GM18873 (cell line): ENCODE results near the gene NMNAT2.
"Not testable (repeated sequence)": the region's sequence is repeated elsewhere in the genome, so short reads cannot be mapped to it uniquely, and the experiment has no call there.

ENCODE experiments used
- ATAC-seq: cut with Tn5 transposase; IDR thresholded peaks from one replicate; pipeline ENCODE4 v1.9.1; 2021; ENCODE audit warnings: mild to moderate bottlenecking, moderate library complexity, moderate number of reproducible peaks; ENCODE audit not compliant: unreplicated experiment, low FRiP score

The NMNAT2 gene

DNA sequence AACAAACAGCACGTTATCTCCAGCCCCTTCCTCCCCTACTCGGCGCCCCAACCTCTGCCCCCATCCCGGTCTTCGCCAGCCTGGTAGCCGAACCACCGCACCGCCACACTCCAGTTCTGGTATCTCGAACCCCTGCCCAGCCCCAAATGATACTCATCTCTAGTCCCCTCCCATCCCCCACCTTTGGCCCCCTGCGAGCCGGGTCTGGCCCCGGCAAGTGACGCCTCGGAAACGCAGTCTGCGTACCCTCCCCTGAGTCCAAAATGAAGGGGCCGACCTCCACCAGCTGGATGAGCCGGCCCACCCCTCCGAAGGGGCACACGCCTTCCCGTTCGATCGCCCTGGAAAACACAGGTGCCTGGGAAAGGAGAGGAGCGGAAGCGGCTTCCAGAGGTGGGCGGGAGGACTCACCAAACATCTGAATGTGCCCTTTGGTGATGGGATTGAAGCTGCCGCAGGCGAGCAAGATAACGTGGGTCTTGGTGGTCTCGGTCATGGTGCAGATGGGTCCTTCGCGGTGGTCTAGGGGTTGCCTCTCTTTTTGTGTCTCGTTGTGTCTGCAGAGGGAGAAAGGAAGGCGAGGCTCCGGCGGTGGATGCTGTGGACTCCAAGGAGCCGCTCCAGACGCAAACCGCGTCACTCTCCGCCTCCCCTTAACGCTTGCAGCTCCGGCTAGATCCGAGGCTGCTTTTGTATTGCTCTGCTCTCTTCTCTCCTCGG, at the start of gene NMNAT2:
Gene NMNAT2 (minus strand): TSS at position 609 of the 720 bp plus-strand sequence. CDS start 113 bp downstream, at position 496.
- no peak for ATAC-seq

DNA sequence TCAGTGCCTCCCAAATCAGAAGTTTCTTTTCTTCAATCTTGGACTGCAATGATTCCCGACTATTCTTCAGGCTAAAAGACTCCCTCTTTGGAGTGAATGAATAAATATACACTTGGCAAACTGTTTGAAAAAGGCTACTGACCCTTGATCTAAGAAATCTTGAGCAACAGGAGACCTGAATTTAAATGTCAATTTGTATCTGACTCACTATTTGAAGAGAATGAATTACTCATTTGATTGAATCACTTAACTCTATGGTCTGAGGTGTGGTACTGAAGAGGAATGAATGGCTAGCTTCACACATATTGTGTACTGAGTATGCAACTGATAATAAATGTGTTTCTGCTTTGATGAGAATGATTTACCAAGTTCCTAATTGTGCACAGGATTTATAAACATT, 49.5 kb upstream of the NMNAT2 start:
- ATAC-seq = no peak

DNA sequence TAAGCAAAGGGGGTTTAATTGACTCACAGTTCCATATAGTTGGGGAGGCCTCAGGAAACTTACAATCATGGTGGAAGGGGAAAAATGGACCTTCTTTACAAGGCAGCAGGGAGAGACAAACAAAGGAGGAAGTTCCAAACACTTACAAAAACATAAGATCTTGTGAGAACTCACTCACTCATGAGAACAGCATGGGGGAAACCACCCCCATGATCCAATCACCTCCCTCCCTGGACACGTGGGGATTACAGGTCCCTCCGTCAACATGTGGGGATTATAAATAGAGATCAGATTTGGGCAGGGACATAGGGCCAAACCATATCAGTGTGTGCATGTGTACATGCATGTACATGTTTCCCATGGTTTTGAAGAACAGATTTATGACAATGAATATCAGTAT, 48.6 kb upstream of the NMNAT2 start:
- ATAC-seq = no peak

DNA sequence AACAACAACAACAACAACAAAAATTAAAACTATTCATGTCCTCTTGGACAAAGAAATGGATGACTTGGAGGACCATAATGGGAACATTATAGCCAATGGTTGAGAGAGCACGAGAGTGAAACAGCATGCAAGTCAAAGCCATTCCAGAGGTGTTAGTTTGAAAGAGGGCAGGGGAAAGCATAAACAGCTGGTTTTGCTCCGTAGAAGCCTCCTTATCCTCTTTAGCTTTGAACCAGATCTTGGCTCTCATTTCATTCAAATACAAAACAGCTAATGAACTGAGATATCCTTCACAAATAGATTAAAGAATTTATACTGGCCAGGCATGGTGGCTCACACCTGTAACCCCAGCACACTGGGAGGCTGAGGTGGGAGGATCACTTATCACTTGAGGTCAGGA, 45.4 kb upstream of the NMNAT2 start:
- ATAC-seq = no peak

DNA sequence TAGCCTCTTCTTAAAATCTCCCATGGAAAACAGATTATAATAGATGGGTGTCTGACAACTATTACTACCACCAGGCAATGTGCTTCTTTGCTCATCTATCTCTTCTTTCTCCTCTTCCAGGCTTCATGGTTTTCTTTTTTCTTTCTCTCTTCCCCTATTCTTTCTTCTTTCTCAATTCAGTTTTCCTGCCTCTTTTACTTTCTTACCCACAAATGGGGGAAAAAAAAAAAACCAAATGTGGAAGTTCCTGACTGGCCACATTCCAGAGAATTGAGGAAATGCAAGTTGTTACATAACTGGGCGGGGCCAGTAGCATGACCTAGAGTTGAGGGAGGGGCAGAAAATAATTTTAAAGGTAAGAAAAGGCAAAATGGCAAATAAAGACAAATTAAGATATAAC, 43.2 kb upstream of the NMNAT2 start:
- no peak for ATAC-seq

DNA sequence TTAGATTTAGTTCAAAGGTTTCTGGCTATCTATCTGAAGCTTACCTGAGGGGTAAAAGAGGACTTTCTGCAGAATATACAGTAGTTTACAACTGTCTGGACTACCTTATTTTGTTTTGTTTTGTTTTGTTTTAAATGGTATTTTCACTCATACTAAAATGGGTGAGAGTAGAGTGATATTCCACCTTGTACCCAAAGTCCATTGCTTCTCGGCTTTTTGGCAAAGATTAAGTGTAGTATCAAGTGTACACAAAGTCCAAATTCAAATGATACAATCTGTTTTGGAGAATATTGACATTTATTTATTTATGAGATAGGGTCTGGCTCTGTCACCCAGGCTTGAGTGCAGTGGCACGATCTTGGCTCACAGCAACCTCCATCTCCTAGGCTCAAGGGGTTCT, 42.4 kb upstream of the NMNAT2 start:
- no peak for ATAC-seq

DNA sequence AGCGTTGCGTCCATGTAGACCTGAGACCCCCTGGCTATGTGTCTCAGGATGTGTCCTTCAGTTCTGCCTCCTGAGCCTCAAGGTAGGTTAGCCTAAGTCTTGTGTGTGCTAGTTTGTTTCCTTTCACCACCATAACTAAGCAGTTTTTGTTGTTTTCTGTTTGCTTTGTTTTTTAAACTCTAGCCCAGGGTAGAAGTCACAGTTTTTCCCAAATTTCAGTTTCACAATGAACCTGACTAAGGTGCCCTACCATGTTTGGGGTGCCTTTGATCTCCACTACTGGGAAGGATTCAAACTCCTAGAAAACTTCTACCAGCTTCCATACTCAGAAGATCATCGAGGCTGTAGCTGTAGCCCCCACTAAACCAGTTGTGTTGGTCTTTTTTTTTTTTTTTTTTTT, 39.3 kb upstream of the NMNAT2 start:
- no peak for ATAC-seq

DNA sequence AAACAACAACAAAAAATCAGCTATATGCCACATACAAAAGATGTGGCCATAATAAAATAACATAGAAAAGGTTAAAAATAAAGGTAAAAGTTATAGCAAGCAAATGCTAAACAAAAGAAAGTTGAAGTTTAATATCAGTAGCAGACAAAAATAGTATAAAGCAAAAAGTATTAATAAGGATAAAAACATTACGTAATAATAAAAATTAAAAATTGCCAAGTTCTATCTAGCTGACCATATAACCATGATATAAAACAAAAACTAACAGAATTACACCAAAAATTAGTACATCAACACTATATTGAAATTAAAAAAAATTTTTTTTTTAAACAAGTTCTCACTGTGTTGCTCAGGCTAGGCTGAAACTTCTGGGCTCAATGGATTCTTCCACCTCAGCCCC, 38.6 kb upstream of the NMNAT2 start:
- no peak for ATAC-seq

DNA sequence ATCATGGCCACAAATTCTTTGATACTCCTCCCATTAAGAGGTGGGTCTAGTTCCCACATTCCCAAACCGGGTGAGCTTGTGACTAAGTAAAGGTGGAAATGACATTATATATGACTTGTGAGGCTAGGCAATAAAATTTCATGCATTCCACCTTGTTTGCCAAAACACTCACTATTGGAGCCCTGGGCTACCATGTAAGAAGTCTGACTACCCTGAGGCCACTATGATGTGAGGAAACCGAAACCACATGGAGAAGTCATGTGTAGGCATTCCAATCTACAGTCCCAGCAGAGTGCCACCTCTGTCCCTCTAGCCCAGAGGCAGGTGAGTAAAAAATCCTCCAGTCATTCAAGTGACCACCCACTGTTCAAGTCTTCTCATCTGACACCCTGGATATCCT, 36.2 kb upstream of the NMNAT2 start:
- no peak for ATAC-seq

DNA sequence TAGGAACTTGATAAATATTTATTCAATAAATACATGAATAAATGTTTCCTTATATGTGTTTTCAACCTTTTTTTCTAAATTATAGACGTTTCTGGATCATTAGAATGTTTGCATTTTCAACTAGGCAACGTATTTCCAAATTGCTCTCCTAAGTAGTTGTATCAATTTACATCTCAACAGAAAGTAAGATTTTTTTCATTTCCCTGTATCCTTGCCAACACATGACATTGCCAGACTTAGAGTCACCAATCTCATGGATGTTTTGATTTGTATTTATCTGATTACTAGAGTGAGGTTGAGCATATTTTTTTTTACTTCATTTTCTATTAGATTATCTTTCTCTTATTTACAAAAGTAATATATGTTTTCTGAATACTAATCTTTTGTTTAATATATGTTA, 31.9 kb upstream of the NMNAT2 start:
- ATAC-seq = no peak

DNA sequence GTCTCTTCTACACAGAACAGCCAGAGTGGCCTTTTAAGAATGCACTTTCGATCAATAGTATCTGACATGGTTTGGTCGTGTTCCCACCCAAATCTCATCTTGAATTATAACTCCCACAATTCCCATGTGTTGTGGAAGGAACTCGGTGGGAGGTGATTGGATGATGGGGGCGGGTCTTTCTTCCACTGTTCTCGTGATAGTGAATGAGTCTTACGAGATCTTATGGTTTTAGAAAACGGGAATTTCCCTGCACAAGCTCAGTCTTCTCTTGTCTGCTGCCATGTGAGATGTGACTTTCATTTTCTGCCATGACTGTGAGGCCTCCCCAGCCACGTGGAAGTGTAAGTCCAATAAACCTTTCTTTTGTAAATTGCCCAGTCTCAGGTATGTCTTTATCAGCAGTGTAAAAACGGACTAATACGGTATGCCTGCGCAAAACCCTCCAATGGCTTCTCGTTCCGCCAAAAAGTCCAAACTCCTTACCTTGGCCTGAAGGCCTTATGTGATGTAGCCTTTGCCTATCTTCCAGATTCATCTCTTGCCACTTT, 31.1 kb upstream of the NMNAT2 start:
- ATAC-seq = no peak

DNA sequence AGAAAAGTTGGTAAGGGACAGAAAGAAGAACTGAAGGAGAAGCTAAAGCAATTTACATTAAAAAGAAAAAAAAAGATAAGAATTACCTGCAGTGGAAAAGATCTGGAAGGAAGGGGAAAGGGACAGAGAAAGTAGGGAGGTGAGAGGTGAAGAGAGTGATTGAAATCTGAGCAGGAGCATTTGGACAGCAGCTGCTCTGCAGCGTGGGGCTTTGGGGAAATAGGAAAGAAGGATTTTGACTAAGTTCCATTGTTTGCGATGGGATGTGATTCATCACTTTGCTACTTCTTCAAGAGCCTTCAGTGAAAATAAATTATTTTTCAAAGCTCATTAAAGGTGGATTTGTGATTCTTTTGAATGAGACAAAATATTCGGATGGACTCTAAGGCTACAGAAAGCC, 26.1 kb upstream of the NMNAT2 start:
- no peak for ATAC-seq

DNA sequence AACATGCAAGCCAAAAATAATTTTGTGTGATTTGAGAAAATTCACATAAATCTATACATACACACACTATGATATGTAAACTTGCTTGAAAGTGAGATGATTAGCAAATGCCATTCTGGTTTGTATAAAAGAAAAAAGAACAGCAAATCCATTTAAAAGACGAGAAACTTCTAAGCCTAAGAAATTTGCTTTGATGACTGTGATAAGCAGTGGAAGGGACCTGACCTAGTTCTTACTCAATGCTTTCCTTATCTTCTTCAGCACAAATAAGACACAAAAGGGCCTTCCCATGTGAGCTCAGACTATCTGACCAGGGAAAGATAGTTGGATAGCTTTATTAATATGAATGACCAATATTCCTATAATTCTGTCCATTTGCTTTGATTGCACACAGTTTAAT, 25.3 kb upstream of the NMNAT2 start:
- ATAC-seq = no peak

DNA sequence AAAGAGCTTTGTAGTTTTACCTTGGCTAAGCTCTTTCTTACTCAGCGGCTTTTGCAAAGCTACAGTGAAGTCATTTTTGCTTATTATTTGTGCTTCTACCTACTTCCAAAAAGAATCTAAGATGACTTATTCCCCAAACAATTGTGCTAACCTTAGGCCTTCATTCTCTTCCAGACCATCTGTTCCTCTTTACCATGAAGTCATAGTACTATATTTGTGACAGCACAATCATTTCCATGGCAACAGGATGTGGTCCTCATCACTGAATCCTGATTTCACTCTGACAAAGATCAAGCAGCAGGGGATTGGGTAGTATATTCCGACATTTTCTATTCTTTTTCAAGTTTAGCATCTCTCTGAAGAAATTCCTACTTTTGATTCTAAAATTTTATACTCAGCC, 24.8 kb upstream of the NMNAT2 start:
- no peak for ATAC-seq

DNA sequence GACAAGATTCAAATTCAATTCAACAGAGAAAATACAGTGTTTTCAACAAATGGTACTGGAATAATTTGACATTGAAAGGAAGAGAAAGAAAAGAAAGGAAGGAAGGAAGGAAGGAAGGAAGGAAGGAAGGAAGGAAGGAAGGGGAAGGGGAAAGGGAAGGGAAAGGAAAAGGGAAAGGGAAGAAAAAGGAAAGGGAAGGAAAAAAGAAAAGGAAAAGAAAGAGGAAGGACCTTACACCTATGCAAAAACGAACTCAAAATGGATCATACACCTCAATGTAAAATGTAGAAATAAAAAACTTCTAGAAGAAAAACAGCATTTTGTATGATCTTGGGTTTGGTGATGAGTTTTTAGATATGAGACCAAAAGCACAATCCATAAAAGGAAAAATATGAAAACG, 19.9 kb upstream of the NMNAT2 start:
- no peak for ATAC-seq

DNA sequence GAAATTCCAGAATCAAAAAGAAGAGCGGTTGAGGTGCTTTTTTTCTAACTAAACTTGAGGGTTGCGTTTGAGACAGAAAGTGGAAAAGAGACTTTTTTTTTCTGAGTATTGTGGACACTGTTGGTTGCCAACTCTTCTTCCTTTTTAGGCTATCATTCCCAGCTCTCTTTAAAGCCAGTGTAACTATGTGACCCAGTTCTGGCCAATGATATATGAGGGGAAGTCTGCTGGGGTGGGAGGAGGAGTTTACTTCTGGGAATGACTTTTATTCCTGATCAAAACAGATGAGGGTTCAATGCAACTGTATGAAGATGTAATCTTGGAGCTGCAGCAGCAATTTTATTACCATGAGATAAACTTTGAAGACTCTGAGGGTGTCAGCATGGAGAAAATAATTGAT, 17.3 kb upstream of the NMNAT2 start:
- ATAC-seq = no peak

DNA sequence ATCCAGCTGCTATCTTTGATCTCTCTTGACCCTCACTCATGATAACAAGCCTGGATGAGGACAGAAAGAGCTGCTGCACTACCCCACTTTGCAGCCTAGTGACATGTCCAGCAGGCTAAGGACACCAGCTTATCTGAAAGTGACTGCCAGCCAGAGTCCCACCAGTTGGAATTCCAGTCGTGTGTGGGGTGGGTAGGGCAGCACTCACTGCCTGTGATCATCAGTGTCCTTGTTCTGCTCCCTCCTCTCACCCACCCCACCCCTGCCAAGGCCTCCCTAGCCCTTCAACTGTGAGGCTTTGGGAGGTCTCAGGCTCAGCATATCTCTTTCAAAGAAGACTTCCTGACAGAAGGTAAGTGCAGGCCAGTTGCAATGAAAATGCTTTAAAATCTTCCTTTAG, 15.5 kb upstream of the NMNAT2 start:
- no peak for ATAC-seq

DNA sequence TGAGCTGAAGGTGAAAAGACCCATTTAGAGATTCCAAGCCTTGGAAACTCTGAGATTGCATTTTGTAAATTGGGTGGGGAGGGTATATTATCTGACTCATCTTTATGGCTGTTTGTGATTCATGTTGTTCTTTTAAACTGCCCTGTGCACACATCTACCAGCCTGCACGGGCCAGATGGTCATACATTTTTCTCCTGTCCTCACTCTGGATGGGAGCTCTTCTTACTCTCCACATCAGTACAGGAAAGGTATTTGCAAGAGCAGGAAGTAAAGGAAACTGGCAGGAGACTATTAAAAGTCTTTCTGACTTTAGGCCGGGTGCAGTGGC, 14.3 kb upstream of the NMNAT2 start:
- ATAC-seq = no peak

DNA sequence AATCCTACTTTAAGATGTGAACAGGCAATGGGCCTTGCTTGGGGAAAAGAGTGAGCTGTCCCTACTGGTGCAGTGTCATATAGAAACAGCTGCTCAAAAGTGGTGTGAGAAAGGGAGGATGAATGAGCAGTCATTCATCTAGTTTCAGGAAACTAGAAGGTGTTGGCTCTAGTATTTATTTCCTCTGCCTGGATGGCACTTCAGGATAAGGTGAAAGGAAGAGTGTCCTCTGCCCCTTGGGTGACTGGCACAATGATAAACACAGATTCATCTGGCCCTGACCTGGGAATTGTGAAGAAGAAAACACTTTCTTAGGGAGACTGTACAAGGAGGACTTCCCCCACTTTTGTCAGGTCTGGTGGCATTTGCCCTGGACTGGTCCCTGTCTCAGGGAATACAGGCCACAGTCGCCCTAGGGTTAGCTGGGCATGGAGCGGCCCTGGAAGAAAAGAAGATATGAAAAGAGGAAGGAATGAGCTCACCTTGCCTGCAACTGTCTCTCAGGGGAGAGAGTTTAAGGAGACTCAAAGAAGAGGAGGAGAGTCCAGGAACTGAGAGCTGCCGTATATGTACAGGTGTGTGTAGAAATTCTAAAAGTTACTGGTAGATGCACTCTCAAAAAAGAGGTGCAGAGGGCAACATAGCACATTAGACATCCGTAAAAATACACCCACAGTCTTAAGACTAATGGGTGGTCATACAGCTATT, 13.8 kb upstream of the NMNAT2 start:
- ATAC-seq = no peak

DNA sequence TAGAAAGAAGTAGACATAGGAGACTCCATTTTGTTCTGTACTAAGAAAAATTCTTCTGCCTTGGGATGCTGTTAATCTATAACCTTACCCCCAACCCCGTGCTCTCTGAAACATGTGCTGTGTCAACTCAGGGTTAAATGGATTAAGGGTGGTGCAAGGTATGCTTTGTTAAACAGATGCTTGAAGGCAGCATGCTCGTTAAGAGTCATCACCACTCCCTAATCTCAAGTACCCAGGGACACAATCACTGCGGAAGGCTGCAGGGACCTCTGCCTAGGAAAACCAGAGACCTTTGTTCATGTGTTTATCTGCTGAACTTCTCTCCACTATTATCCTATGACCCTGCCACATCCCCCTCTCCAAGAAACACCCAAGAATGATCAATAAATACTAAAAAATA, 9.4 kb upstream of the NMNAT2 start:
- not testable (repeated sequence) for ATAC-seq

DNA sequence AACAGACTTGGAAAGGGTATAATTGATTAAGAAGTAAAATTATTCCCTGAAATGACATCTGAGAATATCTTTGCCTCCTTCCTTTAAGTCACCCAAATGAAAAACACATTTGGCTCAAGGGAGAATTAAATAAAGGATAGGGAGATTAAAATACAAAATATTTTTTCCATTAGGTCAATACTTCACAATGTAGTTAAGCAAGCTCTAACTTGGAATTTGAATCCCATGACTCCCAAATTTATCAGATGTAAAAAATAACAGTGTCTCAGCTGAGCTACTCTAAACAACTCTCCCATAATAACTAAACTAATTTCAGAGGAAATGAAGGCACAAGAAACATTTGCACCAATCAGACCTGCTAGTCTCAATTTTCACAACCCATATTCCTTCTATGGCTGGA, 6.5 kb upstream of the NMNAT2 start:
- ATAC-seq = no peak

DNA sequence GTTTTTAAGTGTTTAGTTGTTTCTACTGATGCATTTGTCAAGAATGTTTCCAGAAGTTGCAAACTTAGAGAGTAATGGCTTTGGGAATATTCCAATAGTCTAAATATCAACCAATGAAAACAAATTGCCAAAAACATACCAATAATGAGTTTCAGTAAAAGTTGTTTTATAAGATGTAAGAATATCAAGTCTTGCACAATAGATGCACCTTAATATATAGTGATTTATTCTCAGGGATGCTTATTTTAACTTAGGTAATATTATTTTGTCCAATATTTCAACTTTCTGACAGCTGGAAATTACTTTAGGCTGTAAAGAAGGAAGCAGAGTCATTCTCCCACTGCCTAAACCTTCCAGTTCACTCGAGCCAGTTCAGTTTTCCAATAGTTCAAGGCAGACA, 5.4 kb upstream of the NMNAT2 start:
- no peak for ATAC-seq
